Body of pancreas (tissue), 4 donors: ENCODE results near the gene TTC7B.

Source experiments
- CTCF ChIP-seq, 7 experiments: fragments of 450-650 bp in 4 of 7; fragments of 200-600 bp in 3 of 7; sonication (generic) in 3 of 7; IDR thresholded peaks; one replicate each; pipeline ENCODE4 v1.5.1; 2016 to 2019; ENCODE audit warnings: antibody characterized with exemption in 7 of 7
- POLR2A ChIP-seq, 3 donors: fragments of 450-650 bp; IDR thresholded peaks; one replicate each; pipeline ENCODE4 v1.6.1; 2016; ENCODE audit warnings: antibody characterized with exemption in 3 of 3, mild to moderate bottlenecking in 2 of 3

- TF ChIP-seq CTCF (IDR thresholded peaks at IDR 0.05) (no peak), POLR2A (IDR thresholded peaks at IDR 0.05) (no peak)
Measured at GRCh38 chr14:90649083-90649482, 167.1 kb downstream of the TTC7B start.
